Astrocyte (in vitro differentiated cells and primary cell): ENCODE data around the gene PTCH1.

Source experiments
- CTCF ChIP-seq: IDR thresholded peaks from 2 replicates; pipeline ENCODE4 v1.5.1; 2011; ENCODE audit warnings: low read depth, mild to moderate bottlenecking, inconsistent platforms, low read length, moderate library complexity; ENCODE audit not compliant: insufficient read depth
- EZH2 ChIP-seq: IDR thresholded peaks from 2 replicates; pipeline ENCODE4 v1.6.1; 2012; ENCODE audit warnings: mild to moderate bottlenecking, low read length, inconsistent platforms; ENCODE audit not compliant: insufficient read depth

- TF ChIP-seq CTCF (no peak), EZH2 (no peak)
Observed at GRCh38 chr9:95399261-95399660, 117.5 kb downstream of the PTCH1 start.
